Astrocyte (in vitro differentiated cells and primary cell): ENCODE measurements around the gene SERTAD3. TPM values are rescaled to one million over a fixed set of nuclear protein-coding genes. Genes with fewer than 3 reads are reported as not detected.

ENCODE experiments used
- DNase-seq: peaks from one replicate; pipeline ENCODE4 v3.0.0-alpha.2; 2010; ENCODE audit warnings: low read depth
- FAIRE-seq: peaks from 2 replicates; lab custom pipeline; 2011; peaks lifted over from hg19 to GRCh38; lab: Jason Lieb, UNC
- H2AFZ ChIP-seq: 2 replicates; pipeline ENCODE4 v1.6.0; 2012; ENCODE audit warnings: low read depth, low read length, inconsistent platforms
- H3K27ac ChIP-seq: 2 replicates; pipeline ENCODE4 v1.5.1; 2011; ENCODE audit warnings: low read depth, low read length, inconsistent platforms
- H3K27me3 ChIP-seq: 2 replicates; pipeline ENCODE4 v1.6.0; 2011; ENCODE audit warnings: low read length, inconsistent platforms; ENCODE audit not compliant: insufficient read depth
- H3K36me3 ChIP-seq: 2 replicates; pipeline ENCODE4 v1.5.1; 2011; ENCODE audit warnings: low read length, inconsistent platforms; ENCODE audit not compliant: insufficient read depth
- H3K4me1 ChIP-seq: 2 replicates; pipeline ENCODE4 v1.5.1; 2011; ENCODE audit warnings: low read length, inconsistent platforms; ENCODE audit not compliant: insufficient read depth
- H3K4me2 ChIP-seq: 2 replicates; pipeline ENCODE4 v1.6.0; 2012; ENCODE audit warnings: low read length, inconsistent platforms
- H3K4me3 ChIP-seq: 2 replicates; pipeline ENCODE4 v1.5.1; 2011; ENCODE audit warnings: low read depth, mild to moderate bottlenecking, low read length, inconsistent platforms; ENCODE audit not compliant: insufficient read depth
- H3K79me2 ChIP-seq: 2 replicates; pipeline ENCODE4 v1.6.0; 2012; ENCODE audit warnings: mild to moderate bottlenecking, low read length, inconsistent platforms; ENCODE audit not compliant: insufficient read depth
- H3K9ac ChIP-seq: 2 replicates; pipeline ENCODE4 v1.6.0; 2012; ENCODE audit warnings: mild to moderate bottlenecking, low read length, inconsistent platforms
- H3K9me3 ChIP-seq: 2 replicates; pipeline ENCODE4 v1.5.1; 2012; ENCODE audit warnings: low read depth, mild to moderate bottlenecking, low read length, inconsistent platforms; ENCODE audit not compliant: insufficient read depth
- H4K20me1 ChIP-seq: 2 replicates; pipeline ENCODE4 v1.6.0; 2012; ENCODE audit warnings: low read length, inconsistent platforms; ENCODE audit not compliant: insufficient read depth
- H3K27ac Mint-ChIP-seq: one replicate; pipeline ENCODE4 v1.8.0; 2021; ENCODE audit warnings: mild to moderate bottlenecking, mixed read lengths; ENCODE audit not compliant: unreplicated experiment
- H3K27me3 Mint-ChIP-seq: one replicate; pipeline ENCODE4 v1.8.0; 2021; ENCODE audit warnings: low read depth, mixed read lengths; ENCODE audit not compliant: unreplicated experiment
- H3K36me3 Mint-ChIP-seq: one replicate; pipeline ENCODE4 v1.8.0; 2021; ENCODE audit warnings: low read depth, mixed read lengths; ENCODE audit not compliant: unreplicated experiment
- H3K4me1 Mint-ChIP-seq: one replicate; pipeline ENCODE4 v1.8.0; 2021; ENCODE audit warnings: low read depth, mixed read lengths; ENCODE audit not compliant: unreplicated experiment
- H3K4me3 Mint-ChIP-seq: one replicate; pipeline ENCODE4 v1.8.0; 2021; ENCODE audit warnings: mild to moderate bottlenecking, moderate library complexity, mixed read lengths; ENCODE audit not compliant: unreplicated experiment
- H3K9me3 Mint-ChIP-seq: one replicate; pipeline ENCODE4 v1.8.0; 2021; ENCODE audit warnings: mild to moderate bottlenecking, mixed read lengths; ENCODE audit not compliant: unreplicated experiment
- CTCF ChIP-seq: IDR thresholded peaks from 2 replicates; pipeline ENCODE4 v1.5.1; 2011; ENCODE audit warnings: low read depth, mild to moderate bottlenecking, inconsistent platforms, low read length, moderate library complexity; ENCODE audit not compliant: insufficient read depth
- EZH2 ChIP-seq: IDR thresholded peaks from 2 replicates; pipeline ENCODE4 v1.6.1; 2012; ENCODE audit warnings: mild to moderate bottlenecking, low read length, inconsistent platforms; ENCODE audit not compliant: insufficient read depth
- total RNA-seq: library from RNA; stranded (reverse); gene quantifications from 2 replicates; pipeline ENCODE4 v1.2.1, GENCODE V29; 2021

SERTAD3 gene
- total RNA-seq, 1 donor from 2014 or later = 49.7 TPM

- Histone ChIP-seq H3K4me2 (peak overlapping the region; percentile 88), H3K9ac (peak overlapping the region; percentile 74), H2AFZ (peak overlapping the region; percentile 94), H3K27ac (peak overlapping the region; percentile 26), H3K36me3 (no peaks in the 10 kb centered on the region), H3K9me3 (no peaks in the 10 kb centered on the region), H3K79me2 (no peaks in the 10 kb centered on the region), H3K27me3 (no peaks in the 10 kb centered on the region), H3K4me3 (peak overlapping the region; percentile 60), H3K4me1 (no peaks in the 10 kb centered on the region), H4K20me1 (no peaks in the 10 kb centered on the region)
- FAIRE-seq = no peak
- Mint-ChIP-seq H3K27ac (peak overlapping the region; percentile 93), H3K4me3 (peak overlapping the region; percentile 90), H3K4me1 (no peaks in the 10 kb centered on the region), H3K9me3 (no peaks in the 10 kb centered on the region), H3K27me3 (peaks cover 11% of the 10 kb centered on the region), H3K36me3 (peaks cover 4% of the 10 kb centered on the region)
- DNase-seq = peak; percentile 73
- TF ChIP-seq CTCF = no peak
- no peak for TF ChIP-seq EZH2
These were observed 40.7 kb downstream of the SERTAD3 start for GRCh38 chr19:40403262-40403984.

- no peaks in the 10 kb centered on the region for H3K27me3 ChIP-seq
- TF ChIP-seq CTCF (no peak), EZH2 (no peak)
- H3K79me2 ChIP-seq = no peaks in the 10 kb centered on the region
- DNase-seq = no peak
- Mint-ChIP-seq H3K36me3 (peaks cover 4% of the 10 kb centered on the region), H3K27ac (no peak overlapping the region), H3K9me3 (no peaks in the 10 kb centered on the region), H3K27me3 (peaks cover 27% of the 10 kb centered on the region), H3K4me3 (no peak overlapping the region), H3K4me1 (no peaks in the 10 kb centered on the region)
- no peak for FAIRE-seq
- no peaks in the 10 kb centered on the region for H4K20me1 ChIP-seq
- no peaks in the 10 kb centered on the region for H3K9me3 ChIP-seq
- no peak overlapping the region for H3K4me3 ChIP-seq
- no peaks in the 10 kb centered on the region for H3K4me1 ChIP-seq
- no peak overlapping the region for H3K27ac ChIP-seq
- H3K9ac ChIP-seq = no peak overlapping the region
- H3K36me3 ChIP-seq = no peaks in the 10 kb centered on the region
- H2AFZ ChIP-seq = no peak overlapping the region
- no peak overlapping the region for H3K4me2 ChIP-seq
These were observed 43.6 kb downstream of the SERTAD3 start for GRCh38 chr19:40400559-40400958.
